Mesenchymal stem cell (in vitro differentiated cells and primary cell): ENCODE results near the gene AZGP1.
"Not testable (repeated sequence)": the region's sequence is repeated elsewhere in the genome, so short reads cannot be mapped to it uniquely, and the experiment has no call there.

Source experiments
- DNase-seq: peaks from one replicate; pipeline ENCODE4 v3.0.0-alpha.2; 2013
- H2AFZ ChIP-seq: one replicate; pipeline ENCODE4 v1.6.1; 2013; ENCODE audit warnings: low read depth, mild to moderate bottlenecking, control low read depth, inconsistent platforms, low read length, moderate library complexity
- H2AK5ac ChIP-seq: 2 replicates; pipeline ENCODE4 v1.6.1; 2013; ENCODE audit warnings: low read length, moderate library complexity, mild to moderate bottlenecking, inconsistent platforms; ENCODE audit not compliant: severe bottlenecking
- H2BK120ac ChIP-seq: one replicate; pipeline ENCODE4 v1.6.1; 2013; ENCODE audit warnings: low read depth, mild to moderate bottlenecking, inconsistent platforms, low read length, moderate library complexity
- H2BK12ac ChIP-seq, 2 experiments: one replicate each; pipeline ENCODE4 v1.6.1; 2013; ENCODE audit warnings: inconsistent platforms in 2 of 2, low read length in 2 of 2, mild to moderate bottlenecking in 2 of 2, moderate library complexity in 2 of 2, control low read depth in 1 of 2
- H2BK15ac ChIP-seq: one replicate; pipeline ENCODE4 v1.6.1; 2013; ENCODE audit warnings: mild to moderate bottlenecking, low read depth, inconsistent platforms; ENCODE audit not compliant: poor library complexity, severe bottlenecking
- H2BK5ac ChIP-seq: 2 replicates; pipeline ENCODE4 v1.6.1; 2013; ENCODE audit warnings: low read depth, mild to moderate bottlenecking, low read length, control low read depth, inconsistent platforms; ENCODE audit not compliant: poor library complexity, severe bottlenecking
- H3K14ac ChIP-seq, 2 experiments: one replicate each; pipeline ENCODE4 v1.6.1; 2013; ENCODE audit warnings: inconsistent platforms in 2 of 2, low read length in 2 of 2, control low read depth in 1 of 2, mild to moderate bottlenecking in 1 of 2, moderate library complexity in 1 of 2
- H3K18ac ChIP-seq, 2 experiments: one replicate each; pipeline ENCODE4 v1.6.1; 2013; ENCODE audit warnings: inconsistent platforms in 2 of 2, low read length in 2 of 2, control low read depth in 1 of 2, low read depth in 1 of 2, mild to moderate bottlenecking in 1 of 2
- H3K23ac ChIP-seq, 2 experiments: one replicate each; pipeline ENCODE4 v1.6.1; 2013; ENCODE audit warnings: inconsistent platforms in 2 of 2, low read length in 2 of 2, mild to moderate bottlenecking in 2 of 2, moderate library complexity in 2 of 2, control low read depth in 1 of 2
- H3K27ac ChIP-seq: 2 replicates; pipeline ENCODE4 v1.5.1; 2013; ENCODE audit warnings: mild to moderate bottlenecking, moderate library complexity, low read length, control low read depth, inconsistent platforms; ENCODE audit not compliant: poor library complexity, severe bottlenecking
- H3K27me3 ChIP-seq, 2 experiments: 2 replicates each; pipeline versions ENCODE4 v1.6.1 to v1.7.0; 2013; ENCODE audit warnings: low read length in 2 of 2, mild to moderate bottlenecking in 2 of 2, moderate library complexity in 2 of 2, control low read depth in 1 of 2, inconsistent platforms in 1 of 2; ENCODE audit not compliant: control insufficient read depth in 1 of 2, insufficient read depth in 1 of 2
- H3K36me3 ChIP-seq, 2 experiments: 2 replicates each; pipeline versions ENCODE4 v1.6.1 to v1.7.0; 2013; ENCODE audit warnings: low read length in 2 of 2, control low read depth in 1 of 2, inconsistent platforms in 1 of 2, low read depth in 1 of 2, mild to moderate bottlenecking in 1 of 2; ENCODE audit not compliant: insufficient read depth in 2 of 2, control insufficient read depth in 1 of 2
- H3K4ac ChIP-seq, 2 experiments: one replicate each; pipeline ENCODE4 v1.6.1; 2013; ENCODE audit warnings: inconsistent platforms in 2 of 2, low read length in 2 of 2, mild to moderate bottlenecking in 2 of 2, moderate library complexity in 2 of 2, control low read depth in 1 of 2, low read depth in 1 of 2
- H3K4me1 ChIP-seq: 2 replicates; pipeline ENCODE4 v1.6.1; 2013; ENCODE audit warnings: low read depth, low read length, control low read depth; ENCODE audit not compliant: control insufficient read depth, insufficient read depth
- H3K4me2 ChIP-seq: 2 replicates; pipeline ENCODE4 v1.6.1; 2013; ENCODE audit warnings: low read length, mild to moderate bottlenecking, inconsistent platforms; ENCODE audit not compliant: poor library complexity, severe bottlenecking
- H3K4me3 ChIP-seq, 2 experiments: 2 replicates each; pipeline versions ENCODE4 v1.5.1 to v1.7.0; 2013; ENCODE audit warnings: low read length in 2 of 2, mild to moderate bottlenecking in 2 of 2, control low read depth in 1 of 2, low read depth in 1 of 2; ENCODE audit not compliant: insufficient read depth in 1 of 2
- H3K79me1 ChIP-seq: replicated peaks from 2 replicates; pipeline ENCODE4 v1.6.1; 2013; ENCODE audit warnings: mild to moderate bottlenecking, control low read depth, low read length, inconsistent platforms; ENCODE audit not compliant: poor library complexity, severe bottlenecking
- H3K9ac ChIP-seq: 2 replicates; pipeline ENCODE4 v1.7.0; 2013; ENCODE audit warnings: mild to moderate bottlenecking, low read length, moderate library complexity
- H3K9me3 ChIP-seq: 2 replicates; pipeline ENCODE4 v1.7.0; 2013; ENCODE audit warnings: mild to moderate bottlenecking, low read length; ENCODE audit not compliant: control insufficient read depth
- H4K8ac ChIP-seq: one replicate; pipeline ENCODE4 v1.6.1; 2013; ENCODE audit warnings: inconsistent platforms, mild to moderate bottlenecking, low read length, moderate library complexity
- H4K91ac ChIP-seq: one replicate; pipeline ENCODE4 v1.6.1; 2013; ENCODE audit warnings: mild to moderate bottlenecking, low read length, inconsistent platforms
- WGBS: methylation state at CpG from one replicate; pipeline ENCODE4 v1.1.7; 2013; ENCODE audit warnings: mixed read lengths; 5-methylcytosine and 5-hydroxymethylcytosine counted together

Gene AZGP1

GRCh38 chr7:99991543-99991942 lies 15.7 kb upstream of the AZGP1 start:
- H4K8ac ChIP-seq, H3K4me2 ChIP-seq, H3K4me1 ChIP-seq, H3K23ac ChIP-seq, H3K9ac ChIP-seq, H3K27ac ChIP-seq, H3K36me3 ChIP-seq, H2BK15ac ChIP-seq, H3K4me3 ChIP-seq, H2AK5ac ChIP-seq, H3K9me3 ChIP-seq, H2BK5ac ChIP-seq, H2BK120ac ChIP-seq, H3K4ac ChIP-seq, H2BK12ac ChIP-seq, H4K91ac ChIP-seq, H3K14ac ChIP-seq, H2AFZ ChIP-seq, DNase-seq, H3K18ac ChIP-seq, H3K79me1 ChIP-seq: not testable (repeated sequence)
- WGBS: 92% methylated on average over 6 of the region's 6 CpGs
- H3K27me3 ChIP-seq: peaks cover 17 to 18% of the 10 kb centered on the region in 2 experiments

- WGBS: 49% methylated on average over 11 of the region's 14 CpGs
- H3K9me3 ChIP-seq: no peaks in the 10 kb centered on the region
- no peak overlapping the region for H3K4ac ChIP-seq
- H2BK120ac ChIP-seq: no peak overlapping the region
- H4K8ac ChIP-seq: peak overlapping the region; percentile 70
- peak overlapping the region in 1 of 2 experiments; percentile 59 for H3K4me3 ChIP-seq
- H3K36me3 ChIP-seq: no peaks in the 10 kb centered on the region
- H3K27me3 ChIP-seq: peaks cover 18 to 27% of the 10 kb centered on the region in 2 experiments
- H2BK12ac ChIP-seq: peak overlapping the region in 1 of 2 experiments; percentile 65
- no peak overlapping the region for H2AK5ac ChIP-seq
- H3K9ac ChIP-seq: peak overlapping the region; percentile 48
- no peak overlapping the region for H3K14ac ChIP-seq
- no peak overlapping the region for H3K23ac ChIP-seq
- no peaks in the 10 kb centered on the region for H3K79me1 ChIP-seq
- DNase-seq: no peak
- peak overlapping the region; percentile 53 for H2AFZ ChIP-seq
- no peak overlapping the region for H4K91ac ChIP-seq
- H3K18ac ChIP-seq: peak overlapping the region in 1 of 2 experiments; percentile 59
- H3K4me2 ChIP-seq: no peak overlapping the region
- H2BK15ac ChIP-seq: peak overlapping the region; percentile 18
- H3K4me1 ChIP-seq: no peaks in the 10 kb centered on the region
- H2BK5ac ChIP-seq: no peak overlapping the region
- no peak overlapping the region for H3K27ac ChIP-seq
Measured at GRCh38 chr7:99990460-99990852, 14.6 kb upstream of the AZGP1 start.

- no peak overlapping the region for H3K27ac ChIP-seq
- no peak overlapping the region for H3K4me2 ChIP-seq
- peaks cover 18 to 38% of the 10 kb centered on the region in 2 experiments for H3K27me3 ChIP-seq
- DNase-seq: no peak
- H2AK5ac ChIP-seq: no peak overlapping the region
- no peak overlapping the region for H3K23ac ChIP-seq
- H3K79me1 ChIP-seq: no peaks in the 10 kb centered on the region
- no peak overlapping the region for H2BK5ac ChIP-seq
- H2BK120ac ChIP-seq: no peak overlapping the region
- H2BK15ac ChIP-seq: no peak overlapping the region
- H3K36me3 ChIP-seq: no peaks in the 10 kb centered on the region
- H3K4me3 ChIP-seq: no peak overlapping the region
- 85% methylated on average over 5 of the region's 5 CpGs for WGBS
- no peaks in the 10 kb centered on the region for H3K4me1 ChIP-seq
- no peak overlapping the region for H3K18ac ChIP-seq
- no peak overlapping the region for H3K9ac ChIP-seq
- no peak overlapping the region for H4K8ac ChIP-seq
- no peak overlapping the region for H3K14ac ChIP-seq
- no peak overlapping the region for H2AFZ ChIP-seq
- no peak overlapping the region for H4K91ac ChIP-seq
- H3K9me3 ChIP-seq: no peaks in the 10 kb centered on the region
- H3K4ac ChIP-seq: no peak overlapping the region
- H2BK12ac ChIP-seq: no peak overlapping the region
Measured at GRCh38 chr7:99987846-99988245, 12.0 kb upstream of the AZGP1 start.

GRCh38 chr7:99987306-99987705 lies 11.5 kb upstream of the AZGP1 start:
- not testable (repeated sequence) for H2BK12ac ChIP-seq, H3K4me2 ChIP-seq, H3K4me1 ChIP-seq, H3K4ac ChIP-seq, H3K9ac ChIP-seq, H2AFZ ChIP-seq, H4K91ac ChIP-seq, H3K27ac ChIP-seq, H2BK15ac ChIP-seq, H3K9me3 ChIP-seq, H2BK120ac ChIP-seq, H2BK5ac ChIP-seq, DNase-seq, H3K79me1 ChIP-seq, H3K14ac ChIP-seq, H2AK5ac ChIP-seq, H3K18ac ChIP-seq, H4K8ac ChIP-seq, H3K4me3 ChIP-seq, H3K23ac ChIP-seq, H3K36me3 ChIP-seq
- WGBS: 88% methylated on average over 12 of the region's 14 CpGs
- H3K27me3 ChIP-seq: peaks cover 14 to 38% of the 10 kb centered on the region in 2 experiments
